ENCODE measurements around the gene GATAD2A.

The GATAD2A gene, protein sequence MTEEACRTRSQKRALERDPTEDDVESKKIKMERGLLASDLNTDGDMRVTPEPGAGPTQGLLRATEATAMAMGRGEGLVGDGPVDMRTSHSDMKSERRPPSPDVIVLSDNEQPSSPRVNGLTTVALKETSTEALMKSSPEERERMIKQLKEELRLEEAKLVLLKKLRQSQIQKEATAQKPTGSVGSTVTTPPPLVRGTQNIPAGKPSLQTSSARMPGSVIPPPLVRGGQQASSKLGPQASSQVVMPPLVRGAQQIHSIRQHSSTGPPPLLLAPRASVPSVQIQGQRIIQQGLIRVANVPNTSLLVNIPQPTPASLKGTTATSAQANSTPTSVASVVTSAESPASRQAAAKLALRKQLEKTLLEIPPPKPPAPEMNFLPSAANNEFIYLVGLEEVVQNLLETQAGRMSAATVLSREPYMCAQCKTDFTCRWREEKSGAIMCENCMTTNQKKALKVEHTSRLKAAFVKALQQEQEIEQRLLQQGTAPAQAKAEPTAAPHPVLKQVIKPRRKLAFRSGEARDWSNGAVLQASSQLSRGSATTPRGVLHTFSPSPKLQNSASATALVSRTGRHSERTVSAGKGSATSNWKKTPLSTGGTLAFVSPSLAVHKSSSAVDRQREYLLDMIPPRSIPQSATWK

DNA sequence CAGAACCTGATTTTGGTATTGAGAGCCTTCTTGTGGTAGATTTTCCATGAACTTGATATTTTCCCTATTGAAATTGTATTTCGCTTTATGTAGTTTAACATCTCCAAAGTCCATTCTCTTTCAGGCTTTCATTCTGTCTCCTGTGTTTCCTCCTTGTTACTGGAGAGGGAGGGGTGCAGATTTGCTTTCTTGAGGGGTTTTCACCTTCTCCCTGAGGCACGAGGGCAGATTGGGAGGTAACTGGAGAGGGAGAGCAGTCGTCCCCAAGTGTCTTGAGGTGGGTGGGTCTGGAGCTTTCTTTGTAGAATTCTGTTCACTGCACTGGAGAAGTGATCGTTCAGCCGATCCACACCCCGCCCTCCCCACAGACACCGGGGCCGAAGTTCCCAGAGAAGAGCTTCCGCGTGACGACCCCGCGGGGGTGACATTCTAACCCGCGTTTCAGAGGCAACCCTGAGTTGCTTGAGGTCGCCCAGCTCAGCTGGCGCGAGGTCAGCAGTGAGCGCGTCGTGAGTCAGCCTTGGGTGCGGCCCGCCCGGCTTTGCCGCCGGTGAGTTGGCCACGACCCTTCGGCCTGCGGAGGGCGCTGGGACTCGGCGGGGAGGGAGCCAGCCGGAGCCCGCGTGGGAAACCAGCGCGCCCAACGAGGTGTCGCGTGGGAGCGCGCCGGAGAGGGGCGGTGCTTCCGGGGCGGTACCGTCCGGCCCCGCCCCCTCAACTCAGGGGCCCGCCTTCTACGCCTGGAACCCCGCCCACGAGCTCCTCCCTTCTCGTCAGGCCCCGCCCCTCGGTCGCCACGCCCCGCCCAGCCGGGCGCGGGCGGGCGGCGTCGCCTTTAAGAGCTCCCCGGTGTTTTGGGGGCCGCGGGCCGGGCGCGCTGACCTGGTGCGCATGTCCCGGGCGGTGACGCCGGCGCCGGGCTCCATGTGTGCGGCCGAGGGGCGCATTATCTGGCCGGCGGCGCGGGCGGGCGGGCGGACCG lies at the start of gene GATAD2A:
TSS of gene GATAD2A (plus strand) at position 797 of the 982 bp plus-strand sequence. CDS start 59,671 bp downstream, outside the sequence.
- no peaks in the 10 kb centered on the region for H3K27me3 ChIP-seq (ENCODE audit: low read depth, low read length)
- no peaks in the 10 kb centered on the region for H3K36me3 ChIP-seq (ENCODE audit: control insufficient read depth in 1 of 2, insufficient read depth in 2 of 2, low read length in 2 of 2)
- peaks cover 3 to 40% of the 10 kb centered on the region in 2 donors for H3K4me1 ChIP-seq (ENCODE audit: control insufficient read depth in 1 of 2, insufficient read depth in 2 of 2, low read length in 2 of 2)
- H3K27ac ChIP-seq (ENCODE audit: low read length), result peak within 1 kb of the TSS; percentile 90
- H3K9me3 ChIP-seq (ENCODE audit: control insufficient read depth in 1 of 2, low read length in 2 of 2), result no peaks in the 10 kb centered on the region
- H3K4me3 ChIP-seq (ENCODE audit: low read depth in 1 of 2, low read length in 2 of 2), result peak within 1 kb of the TSS; percentile 68 to 88

DNA sequence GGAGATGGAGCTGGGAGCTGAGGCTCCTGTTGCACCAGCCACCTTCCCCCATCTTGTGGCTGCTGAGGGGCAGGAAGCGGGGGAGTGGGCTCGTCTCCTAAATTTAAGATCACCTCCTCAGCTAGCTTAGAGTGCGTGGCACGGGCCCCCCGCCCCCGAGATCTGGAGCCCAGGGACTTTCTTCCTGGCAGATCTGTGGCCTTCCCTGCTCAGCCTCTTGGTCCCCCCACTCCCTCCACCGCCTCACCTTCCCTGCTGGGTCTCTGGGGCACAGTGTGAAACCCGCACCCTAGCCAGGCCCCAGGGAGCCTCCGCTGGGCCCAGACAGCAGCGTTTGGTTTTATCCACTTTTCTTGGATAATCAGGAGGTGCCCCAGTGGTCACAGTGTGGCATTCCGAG lies 49.0 kb upstream of the GATAD2A start:
- H3K27ac ChIP-seq (ENCODE audit: low read length), result no peak overlapping the region
- no peaks in the 10 kb centered on the region for H3K27me3 ChIP-seq (ENCODE audit: low read depth, low read length)
- H3K4me1 ChIP-seq (ENCODE audit: control insufficient read depth in 1 of 2, insufficient read depth in 2 of 2, low read length in 2 of 2), result peaks cover 0 to 5% of the 10 kb centered on the region in 2 donors
- no peaks in the 10 kb centered on the region for H3K9me3 ChIP-seq (ENCODE audit: control insufficient read depth in 1 of 2, low read length in 2 of 2)
- peaks cover 50 to 63% of the 10 kb centered on the region in 2 donors for H3K36me3 ChIP-seq (ENCODE audit: control insufficient read depth in 1 of 2, insufficient read depth in 2 of 2, low read length in 2 of 2)
- H3K4me3 ChIP-seq (ENCODE audit: low read depth in 1 of 2, low read length in 2 of 2), result no peak overlapping the region

DNA sequence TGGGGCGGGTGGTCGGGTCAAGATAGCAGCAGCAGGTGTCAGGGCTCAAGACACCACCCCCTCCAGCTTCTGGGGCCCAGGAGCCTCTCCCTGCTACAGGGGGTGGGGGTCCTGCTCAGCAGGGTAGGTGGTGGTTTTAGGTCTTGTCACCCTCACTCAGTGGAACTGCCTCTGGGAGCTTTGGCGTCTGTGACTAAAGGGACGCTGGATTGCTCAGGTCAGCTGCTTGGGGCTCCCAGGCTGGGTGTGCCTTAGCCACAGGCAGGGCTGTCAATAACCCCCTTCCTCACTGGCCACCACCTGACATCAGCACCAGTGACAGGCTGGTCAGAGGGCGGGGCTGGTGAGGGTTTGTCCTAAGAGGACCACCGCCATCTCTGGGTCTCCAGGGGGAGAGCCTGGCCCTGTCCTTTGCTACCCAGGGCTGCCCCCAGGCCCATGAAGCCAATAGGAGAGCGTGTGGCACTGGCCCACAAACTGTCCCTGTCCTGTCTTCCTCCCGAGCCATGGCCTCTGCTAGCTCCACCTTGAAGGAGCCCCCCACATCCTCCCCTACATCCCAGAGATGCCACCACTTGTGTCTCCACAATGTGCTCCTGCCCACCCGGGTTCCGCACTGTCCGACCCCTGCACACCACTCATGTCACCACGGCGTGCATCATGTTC lies 48.4 kb upstream of the GATAD2A start:
- H3K4me3 ChIP-seq (ENCODE audit: low read depth in 1 of 2, low read length in 2 of 2), result no peak overlapping the region
- no peaks in the 10 kb centered on the region for H3K9me3 ChIP-seq (ENCODE audit: control insufficient read depth in 1 of 2, low read length in 2 of 2)
- no peaks in the 10 kb centered on the region for H3K27me3 ChIP-seq (ENCODE audit: low read depth, low read length)
- no peak overlapping the region for H3K27ac ChIP-seq (ENCODE audit: low read length)
- peaks cover 0 to 5% of the 10 kb centered on the region in 2 donors for H3K4me1 ChIP-seq (ENCODE audit: control insufficient read depth in 1 of 2, insufficient read depth in 2 of 2, low read length in 2 of 2)
- peaks cover 48 to 59% of the 10 kb centered on the region in 2 donors for H3K36me3 ChIP-seq (ENCODE audit: control insufficient read depth in 1 of 2, insufficient read depth in 2 of 2, low read length in 2 of 2)

DNA sequence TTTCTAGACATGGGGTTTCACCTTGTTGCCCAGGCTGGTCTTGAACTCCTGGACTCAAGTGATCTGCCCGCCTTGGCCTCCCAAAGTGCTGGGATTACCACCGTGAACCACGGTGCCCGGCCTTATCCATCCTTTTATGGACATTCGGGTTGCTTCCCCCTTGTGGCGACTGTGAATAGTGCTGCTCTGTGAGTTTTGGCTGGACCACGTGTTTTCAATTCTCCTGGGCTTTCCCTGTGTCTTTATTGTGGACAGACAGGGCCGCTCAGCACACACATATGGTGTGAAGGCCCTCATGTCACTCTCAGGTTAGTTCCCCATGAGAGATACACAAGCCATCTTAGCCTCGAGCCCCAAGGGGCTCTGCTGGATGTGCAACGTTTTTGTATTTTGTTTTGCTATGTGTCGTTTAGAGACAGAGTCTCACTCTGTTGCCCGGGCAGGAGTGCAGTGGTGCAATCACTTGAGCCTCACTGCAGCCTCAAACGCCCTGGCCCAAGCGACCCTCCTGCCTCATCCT lies 44.3 kb upstream of the GATAD2A start:
- Histone ChIP-seq H3K9me3 (ENCODE audit: control insufficient read depth in 1 of 2, low read length in 2 of 2) (no peaks in the 10 kb centered on the region), H3K4me3 (ENCODE audit: low read depth in 1 of 2, low read length in 2 of 2) (no peak overlapping the region), H3K27me3 (ENCODE audit: low read depth, low read length) (no peaks in the 10 kb centered on the region), H3K27ac (ENCODE audit: low read length) (no peak overlapping the region), H3K4me1 (ENCODE audit: control insufficient read depth in 1 of 2, insufficient read depth in 2 of 2, low read length in 2 of 2) (peaks cover 0 to 5% of the 10 kb centered on the region in 2 donors), H3K36me3 (ENCODE audit: control insufficient read depth in 1 of 2, insufficient read depth in 2 of 2, low read length in 2 of 2) (peaks cover 9 to 18% of the 10 kb centered on the region in 2 donors)

DNA sequence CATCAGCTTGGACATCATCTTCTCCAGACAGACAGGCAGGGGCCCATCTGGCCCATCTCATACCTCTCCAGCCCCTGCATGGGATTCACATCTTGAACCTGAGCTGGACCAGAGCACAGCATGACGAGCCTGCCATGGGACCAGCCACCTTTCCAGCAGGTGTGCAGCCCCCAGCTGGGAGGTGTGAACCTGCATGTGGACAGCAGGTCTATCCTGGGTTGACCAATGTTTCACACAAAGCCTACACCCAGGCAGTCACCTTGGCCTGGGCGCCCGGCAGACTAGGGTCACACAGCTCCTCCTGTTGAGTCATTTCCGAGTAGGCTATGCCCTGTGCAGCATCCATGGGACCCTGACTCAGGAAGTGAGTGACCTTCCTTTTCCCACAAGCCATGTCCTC lies 43.4 kb upstream of the GATAD2A start:
- Histone ChIP-seq H3K9me3 (ENCODE audit: control insufficient read depth in 1 of 2, low read length in 2 of 2) (no peaks in the 10 kb centered on the region), H3K4me3 (ENCODE audit: low read depth in 1 of 2, low read length in 2 of 2) (no peak overlapping the region), H3K36me3 (ENCODE audit: control insufficient read depth in 1 of 2, insufficient read depth in 2 of 2, low read length in 2 of 2) (peaks cover 4 to 9% of the 10 kb centered on the region in 2 donors), H3K27me3 (ENCODE audit: low read depth, low read length) (no peaks in the 10 kb centered on the region), H3K27ac (ENCODE audit: low read length) (no peak overlapping the region), H3K4me1 (ENCODE audit: control insufficient read depth in 1 of 2, insufficient read depth in 2 of 2, low read length in 2 of 2) (peaks cover 0 to 9% of the 10 kb centered on the region in 2 donors)

DNA sequence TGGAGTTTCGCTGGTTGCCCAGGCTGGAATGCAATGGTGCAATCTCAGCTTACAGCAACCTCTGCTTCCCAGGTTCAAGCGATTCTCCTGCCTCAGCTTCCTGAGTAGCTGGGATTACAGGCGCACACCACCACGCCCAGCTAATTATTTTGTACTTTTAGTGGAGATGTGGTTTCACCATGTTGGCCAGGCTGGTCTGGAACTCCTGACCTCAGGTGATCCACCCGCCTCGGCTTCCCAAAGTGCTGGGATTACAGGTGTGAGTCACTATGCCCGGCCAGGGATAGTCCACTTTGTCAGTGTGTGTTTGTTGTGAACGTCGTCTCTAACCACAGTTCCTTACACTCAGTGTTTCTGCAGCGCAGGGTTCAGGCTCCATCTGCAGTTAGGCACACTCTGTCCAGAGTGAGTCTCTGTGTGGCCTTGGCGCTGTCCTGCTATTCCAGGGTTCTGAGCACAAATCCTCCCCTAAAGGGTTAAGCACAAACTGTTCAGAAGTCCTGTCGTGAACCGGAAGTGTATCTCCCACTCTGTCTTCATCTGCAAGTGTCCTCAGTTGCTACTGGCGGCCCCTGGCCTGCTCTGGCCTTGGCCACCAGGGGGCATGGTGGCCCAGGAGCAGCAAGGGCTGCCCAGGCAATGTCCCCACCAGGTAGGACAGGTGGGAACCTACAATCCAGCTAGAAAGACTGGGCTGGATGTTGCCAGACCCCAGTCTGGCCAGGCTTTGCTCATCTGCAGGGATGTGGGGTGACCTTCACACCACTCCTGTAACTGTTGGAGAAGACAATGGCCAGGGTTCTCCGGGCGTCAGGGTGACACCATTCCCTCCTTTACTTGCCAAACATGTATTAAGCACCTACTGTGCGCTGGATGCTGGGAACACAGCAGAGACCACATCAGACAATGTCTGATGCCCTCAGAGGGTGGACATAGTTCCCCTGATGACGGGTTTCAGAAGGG lies 38.8 kb upstream of the GATAD2A start:
- Histone ChIP-seq H3K4me1 (ENCODE audit: control insufficient read depth in 1 of 2, insufficient read depth in 2 of 2, low read length in 2 of 2) (peaks cover 0 to 4% of the 10 kb centered on the region in 2 donors), H3K27ac (ENCODE audit: low read length) (no peak overlapping the region), H3K9me3 (ENCODE audit: control insufficient read depth in 1 of 2, low read length in 2 of 2) (no peaks in the 10 kb centered on the region), H3K36me3 (ENCODE audit: control insufficient read depth in 1 of 2, insufficient read depth in 2 of 2, low read length in 2 of 2) (no peaks in the 10 kb centered on the region), H3K4me3 (ENCODE audit: low read depth in 1 of 2, low read length in 2 of 2) (no peak overlapping the region), H3K27me3 (ENCODE audit: low read depth, low read length) (no peaks in the 10 kb centered on the region)

DNA sequence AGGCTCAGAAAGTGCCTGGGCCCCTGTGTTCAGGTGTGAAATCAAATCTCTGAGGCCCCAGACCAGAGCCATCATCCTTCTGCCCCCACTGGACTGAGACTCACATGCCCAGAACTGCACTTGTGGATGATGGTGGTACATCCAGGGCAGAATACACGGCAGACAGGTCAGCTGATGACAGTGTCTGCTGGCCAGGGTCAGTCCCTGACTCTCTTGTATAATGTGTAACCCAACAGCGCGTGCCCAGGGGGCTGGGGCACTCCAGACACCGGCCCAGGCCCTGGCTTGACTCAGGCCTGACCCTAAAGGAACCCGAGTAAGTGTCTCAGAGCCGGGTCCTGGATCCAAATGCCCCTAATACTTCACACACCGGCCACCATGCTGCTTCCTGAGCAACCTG lies 37.4 kb upstream of the GATAD2A start:
- Histone ChIP-seq H3K4me3 (ENCODE audit: low read depth in 1 of 2, low read length in 2 of 2) (no peak overlapping the region), H3K9me3 (ENCODE audit: control insufficient read depth in 1 of 2, low read length in 2 of 2) (no peaks in the 10 kb centered on the region)

DNA sequence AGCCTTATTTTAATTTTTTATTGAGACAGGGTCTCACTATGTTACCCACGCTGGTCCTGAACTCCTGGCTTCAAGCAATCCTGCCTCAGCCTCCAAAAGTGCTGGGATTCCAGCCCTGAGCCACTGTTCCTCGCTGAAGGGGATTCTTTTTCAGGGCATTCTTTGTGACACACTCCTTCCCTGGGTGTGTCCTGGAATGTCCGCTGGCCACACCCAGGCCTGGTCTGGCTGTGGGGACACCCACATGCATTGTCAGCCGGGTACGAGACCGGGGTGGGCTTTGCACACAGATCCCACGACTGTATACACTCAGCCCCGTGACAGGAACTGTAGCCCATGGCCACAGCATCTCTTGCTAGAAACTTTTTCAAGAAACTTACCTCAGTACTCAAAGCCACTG lies 34.4 kb upstream of the GATAD2A start:
- Histone ChIP-seq H3K9me3 (ENCODE audit: control insufficient read depth in 1 of 2, low read length in 2 of 2) (no peaks in the 10 kb centered on the region), H3K36me3 (ENCODE audit: control insufficient read depth in 1 of 2, insufficient read depth in 2 of 2, low read length in 2 of 2) (no peaks in the 10 kb centered on the region), H3K4me1 (ENCODE audit: control insufficient read depth in 1 of 2, insufficient read depth in 2 of 2, low read length in 2 of 2) (peaks cover 0 to 4% of the 10 kb centered on the region in 2 donors), H3K4me3 (ENCODE audit: low read depth in 1 of 2, low read length in 2 of 2) (no peak overlapping the region), H3K27ac (ENCODE audit: low read length) (no peak overlapping the region), H3K27me3 (ENCODE audit: low read depth, low read length) (no peaks in the 10 kb centered on the region)

More for the DNA sequence above, 37.4 kb upstream of the GATAD2A start:
- no peak overlapping the region for H3K27ac ChIP-seq (ENCODE audit: low read length)
- no peaks in the 10 kb centered on the region for H3K27me3 ChIP-seq (ENCODE audit: low read depth, low read length)
- no peaks in the 10 kb centered on the region for H3K36me3 ChIP-seq (ENCODE audit: control insufficient read depth in 1 of 2, insufficient read depth in 2 of 2, low read length in 2 of 2)
- H3K4me1 ChIP-seq (ENCODE audit: control insufficient read depth in 1 of 2, insufficient read depth in 2 of 2, low read length in 2 of 2), result peaks cover 0 to 4% of the 10 kb centered on the region in 2 donors

DNA sequence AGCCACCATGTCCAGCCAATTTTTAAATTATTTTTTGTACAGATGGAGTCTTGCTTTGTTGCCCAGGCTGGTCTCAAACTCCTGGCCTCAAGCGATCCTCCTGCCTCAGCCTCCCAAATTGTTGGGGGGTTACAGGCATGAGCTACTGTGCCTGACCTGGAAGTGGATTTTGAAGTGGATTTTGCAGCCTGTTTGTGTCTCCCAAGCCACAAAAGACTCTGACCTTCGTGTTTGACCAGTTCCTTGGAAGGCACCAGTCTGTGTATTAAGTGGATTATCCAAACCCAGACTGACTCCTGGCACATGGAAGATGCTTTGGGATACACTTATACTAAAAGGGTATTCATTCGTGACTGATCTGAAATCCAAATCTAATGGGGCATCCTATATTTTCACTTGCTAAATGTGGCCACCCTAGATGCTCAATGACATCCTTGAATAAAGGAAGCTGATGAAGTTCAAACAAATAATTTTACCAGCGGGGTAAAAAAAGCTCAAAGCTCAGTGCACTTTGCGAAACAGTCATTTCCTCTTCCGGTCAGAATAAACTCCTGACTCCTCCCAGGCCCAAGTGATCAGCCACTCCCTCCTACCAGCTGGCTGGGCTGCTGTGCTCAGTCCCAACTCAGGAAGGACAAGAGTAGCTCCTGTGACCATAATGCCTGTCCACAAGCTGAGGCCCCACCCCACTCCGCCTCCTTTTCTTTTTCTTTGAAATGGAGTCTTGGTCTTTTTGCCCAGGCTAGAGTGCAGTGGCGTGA lies 32.6 kb upstream of the GATAD2A start:
- Histone ChIP-seq H3K36me3 (ENCODE audit: control insufficient read depth in 1 of 2, insufficient read depth in 2 of 2, low read length in 2 of 2) (no peaks in the 10 kb centered on the region), H3K27me3 (ENCODE audit: low read depth, low read length) (no peaks in the 10 kb centered on the region), H3K9me3 (ENCODE audit: control insufficient read depth in 1 of 2, low read length in 2 of 2) (no peaks in the 10 kb centered on the region), H3K27ac (ENCODE audit: low read length) (peak overlapping the region; percentile 85), H3K4me3 (ENCODE audit: low read depth in 1 of 2, low read length in 2 of 2) (peak overlapping the region in 1 of 2 donors; percentile 9), H3K4me1 (ENCODE audit: control insufficient read depth in 1 of 2, insufficient read depth in 2 of 2, low read length in 2 of 2) (peaks cover 0 to 6% of the 10 kb centered on the region in 2 donors)

Measured in muscle layer of duodenum (tissue), 2 donors.